Right atrium auricular region (tissue), 2 donors: Measurements from ENCODE around the gene RBM33. TPM values are rescaled to one million over a fixed set of nuclear protein-coding genes. Genes with fewer than 3 reads are reported as not detected.

Experiments
- DNase-seq: peaks from one replicate; pipeline ENCODE4 v3.0.0-alpha.2; 2019; ENCODE audit warnings: low spot score
- H3K27ac ChIP-seq, 2 donors: fragments of 200-600 bp; sonication (generic); 1 replicate in 1 of 2; 2 replicates in 1 of 2; pipeline ENCODE4 v1.5.1; 2016 to 2019
- H3K27me3 ChIP-seq, 2 donors: fragments of 200-600 bp; sonication (generic); one replicate each; pipeline versions ENCODE4 v1.5.1 to v1.6.0; 2017 to 2019
- H3K36me3 ChIP-seq: fragments of 200-600 bp; sonication (generic); one replicate; pipeline ENCODE4 v1.5.1; 2016
- H3K4me1 ChIP-seq, 2 donors: fragments of 200-600 bp; sonication (generic); one replicate each; pipeline versions ENCODE4 v1.5.1 to v1.6.0; 2017 to 2019
- H3K4me3 ChIP-seq, 2 donors: fragments of 200-600 bp; sonication (generic); 1 replicate in 1 of 2; 2 replicates in 1 of 2; pipeline ENCODE4 v1.5.1; 2017 to 2019; ENCODE audit warnings: mild to moderate bottlenecking in 1 of 2, moderate library complexity in 1 of 2
- H3K9me3 ChIP-seq, 2 donors: fragments of 200-600 bp; sonication (generic); one replicate each; pipeline ENCODE4 v1.5.1; 2019
- CTCF ChIP-seq, 2 donors: fragments of 200-600 bp; sonication (generic); IDR thresholded peaks; one replicate each; pipeline ENCODE4 v1.5.1; 2019; ENCODE audit warnings: antibody characterized with exemption in 2 of 2
- total RNA-seq, 2 donors: library from RNA; depleted of rRNA; stranded (reverse); fragments of >200 nt; gene quantifications; one replicate each; pipeline ENCODE4 v1.1.0, GENCODE V29; 2016

RBM33 gene
- total RNA-seq, 2 donors from 2014 or later = 15.4 to 21.0 TPM

- Histone ChIP-seq H3K4me1 (peaks cover 0 to 10% of the 10 kb centered on the region in 2 donors), H3K4me3 (no peak overlapping the region), H3K9me3 (no peaks in the 10 kb centered on the region), H3K36me3 (no peaks in the 10 kb centered on the region), H3K27me3 (no peaks in the 10 kb centered on the region), H3K27ac (no peak overlapping the region)
- no peak for DNase-seq
- TF ChIP-seq CTCF (IDR thresholded peaks at IDR 0.05) = no peak
Observed at GRCh38 chr7:155660059-155660757, 15.7 kb downstream of the RBM33 start.

GRCh38 chr7:155660758-155661093 is 16.3 kb downstream of the RBM33 start:
- Histone ChIP-seq H3K9me3 (no peaks in the 10 kb centered on the region), H3K36me3 (no peaks in the 10 kb centered on the region), H3K27me3 (no peaks in the 10 kb centered on the region), H3K27ac (no peak overlapping the region), H3K4me3 (no peak overlapping the region), H3K4me1 (peaks cover 0 to 10% of the 10 kb centered on the region in 2 donors)
- TF ChIP-seq CTCF (IDR thresholded peaks at IDR 0.05) = no peak
- DNase-seq = no peak

- Histone ChIP-seq H3K27ac (no peak overlapping the region), H3K4me1 (peaks cover 0 to 10% of the 10 kb centered on the region in 2 donors), H3K27me3 (no peaks in the 10 kb centered on the region), H3K9me3 (no peaks in the 10 kb centered on the region), H3K4me3 (no peak overlapping the region), H3K36me3 (no peaks in the 10 kb centered on the region)
- DNase-seq = no peak
- TF ChIP-seq CTCF (IDR thresholded peaks at IDR 0.05) = no peak
Observed at GRCh38 chr7:155662343-155663043, 18.0 kb downstream of the RBM33 start.

DNA sequence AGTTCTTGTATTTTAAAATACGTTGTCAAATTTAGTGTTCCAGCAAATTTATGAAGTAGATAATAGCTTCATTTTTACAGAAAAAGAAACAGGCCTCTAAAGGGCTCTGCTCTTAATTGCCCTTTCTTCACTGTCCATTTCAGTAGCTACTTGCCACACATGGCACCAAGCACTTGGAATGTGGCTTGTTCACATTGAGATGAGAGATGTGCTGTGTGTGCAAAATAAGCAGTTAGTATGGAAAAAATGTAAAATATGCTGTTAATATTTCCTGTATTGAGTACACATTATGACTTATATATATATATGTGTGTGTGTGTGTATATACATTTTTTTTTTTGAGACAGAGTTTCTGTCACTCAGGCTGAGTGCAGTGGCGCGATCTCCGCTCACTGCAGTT is 19.5 kb downstream of the RBM33 start:
- TF ChIP-seq CTCF (IDR thresholded peaks at IDR 0.05) = no peak
- Histone ChIP-seq H3K9me3 (no peaks in the 10 kb centered on the region), H3K27me3 (no peaks in the 10 kb centered on the region), H3K4me3 (no peak overlapping the region), H3K36me3 (no peaks in the 10 kb centered on the region), H3K4me1 (peaks cover 0 to 11% of the 10 kb centered on the region in 2 donors), H3K27ac (no peak overlapping the region)
- DNase-seq = no peak

DNA sequence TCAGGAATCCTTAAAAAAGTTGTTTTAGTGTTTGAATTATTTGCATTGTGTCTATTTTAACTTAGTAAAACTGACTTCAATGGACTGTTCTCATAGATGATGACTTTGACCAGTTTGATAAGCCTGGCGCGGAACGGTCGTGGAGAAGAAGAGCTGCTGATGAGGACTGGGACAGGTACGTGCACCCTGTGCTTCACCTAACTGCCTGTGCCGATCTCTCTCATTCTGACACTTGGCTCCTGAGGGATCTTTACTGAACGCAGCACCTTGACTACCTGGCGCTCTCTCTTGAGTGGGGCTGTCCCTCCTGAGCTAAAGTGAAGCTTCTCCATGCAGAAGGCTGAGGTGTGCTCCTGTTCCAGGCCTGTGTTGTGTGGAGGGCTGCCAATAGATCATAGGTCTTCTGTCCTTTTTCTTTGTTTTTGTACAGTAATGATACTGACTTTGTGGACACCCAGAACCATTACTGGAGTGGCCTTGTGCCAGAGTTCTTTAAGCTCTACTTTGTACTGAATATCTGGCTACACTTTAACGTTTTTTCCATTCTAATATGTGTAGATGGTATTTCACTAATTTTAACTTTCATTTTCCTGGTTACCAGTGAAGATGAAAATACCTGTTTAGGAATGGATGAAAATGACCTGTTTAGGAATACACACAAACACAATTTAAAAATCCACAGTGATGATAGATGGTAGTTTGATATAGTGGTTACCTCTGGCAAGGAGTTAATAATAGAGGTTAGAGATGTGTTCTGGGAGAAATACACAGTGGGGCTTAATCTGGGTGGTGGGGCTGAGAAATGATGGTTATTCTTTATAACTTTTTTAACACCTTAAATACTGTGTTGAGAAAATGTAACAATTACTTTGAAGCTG is 20.9 kb downstream of the RBM33 start:
- no peak for DNase-seq

More for the DNA sequence above, 20.9 kb downstream of the RBM33 start:
- H3K4me1 ChIP-seq = peaks cover 0 to 25% of the 10 kb centered on the region in 2 donors
- no peak overlapping the region for H3K27ac ChIP-seq
- no peak overlapping the region for H3K4me3 ChIP-seq
- H3K36me3 ChIP-seq = no peaks in the 10 kb centered on the region
- H3K9me3 ChIP-seq = no peaks in the 10 kb centered on the region
- no peaks in the 10 kb centered on the region for H3K27me3 ChIP-seq
- no peak for TF ChIP-seq CTCF (IDR thresholded peaks at IDR 0.05)
